HG02943 (cell line): Measurements from ENCODE around the gene ELMO1.

Experiments
- ATAC-seq: cut with Tn5 transposase; IDR thresholded peaks from one replicate; pipeline ENCODE4 v1.9.1; 2021; ENCODE audit warnings: mild to moderate bottlenecking, low read depth, moderate library complexity; ENCODE audit not compliant: unreplicated experiment

The ELMO1 gene

DNA sequence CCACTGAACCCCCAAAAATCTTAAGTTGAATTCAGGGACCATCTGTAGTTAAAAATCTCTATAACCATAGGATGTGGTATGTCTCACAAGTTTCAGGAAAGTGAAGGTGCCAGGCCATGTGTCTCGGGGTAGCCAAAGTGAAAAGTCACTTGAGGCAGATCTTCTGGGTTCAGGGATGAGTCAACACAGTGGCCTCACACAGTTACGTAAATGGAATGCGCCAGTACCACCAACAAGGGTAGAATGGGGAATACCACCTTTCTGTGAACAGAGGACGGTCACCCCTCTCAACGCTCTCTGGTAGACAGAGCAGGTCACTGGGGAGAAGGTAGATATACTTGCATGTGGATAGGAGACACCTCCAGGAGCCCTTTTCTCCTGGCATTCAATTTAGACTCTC is 71.4 kb downstream of the ELMO1 start:
- ATAC-seq: no peak

DNA sequence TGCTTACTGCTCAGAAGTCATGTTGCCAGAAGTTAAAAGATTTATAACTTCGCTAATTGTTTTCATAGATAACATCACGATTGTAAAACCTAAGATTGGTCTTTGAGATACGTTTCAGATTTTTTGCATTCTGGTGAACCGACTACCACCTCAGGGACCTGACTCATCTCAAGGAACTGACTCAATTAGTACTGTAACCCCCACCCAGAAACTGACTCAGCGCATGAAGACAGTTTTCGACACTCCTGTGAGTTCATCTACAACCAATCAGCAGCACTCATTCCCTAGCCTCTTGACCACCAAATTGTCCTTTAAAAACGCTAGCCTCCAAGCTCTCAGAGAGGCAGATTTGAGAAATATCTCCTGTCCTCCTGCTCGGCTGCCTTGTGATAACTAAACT is 72.3 kb downstream of the ELMO1 start:
- no peak for ATAC-seq

DNA sequence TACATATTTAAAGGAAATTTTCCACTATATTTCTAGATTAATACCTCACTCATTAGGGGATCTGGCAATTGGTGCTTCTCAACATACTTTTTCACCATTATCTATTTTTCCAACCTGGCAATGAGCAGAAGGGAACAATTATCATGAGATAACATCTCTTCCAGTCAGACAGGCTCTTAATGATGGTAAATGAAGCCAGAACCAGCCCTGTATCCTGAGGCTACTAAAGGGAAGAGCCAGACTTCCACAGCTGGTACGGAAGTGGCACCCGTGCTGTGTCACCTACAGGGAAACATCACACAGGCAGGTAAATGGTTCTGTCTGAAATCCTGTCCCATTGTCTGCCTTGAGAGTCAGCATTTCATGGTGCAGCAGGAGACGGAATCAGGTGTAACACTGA is 75.9 kb downstream of the ELMO1 start:
- ATAC-seq: no peak

DNA sequence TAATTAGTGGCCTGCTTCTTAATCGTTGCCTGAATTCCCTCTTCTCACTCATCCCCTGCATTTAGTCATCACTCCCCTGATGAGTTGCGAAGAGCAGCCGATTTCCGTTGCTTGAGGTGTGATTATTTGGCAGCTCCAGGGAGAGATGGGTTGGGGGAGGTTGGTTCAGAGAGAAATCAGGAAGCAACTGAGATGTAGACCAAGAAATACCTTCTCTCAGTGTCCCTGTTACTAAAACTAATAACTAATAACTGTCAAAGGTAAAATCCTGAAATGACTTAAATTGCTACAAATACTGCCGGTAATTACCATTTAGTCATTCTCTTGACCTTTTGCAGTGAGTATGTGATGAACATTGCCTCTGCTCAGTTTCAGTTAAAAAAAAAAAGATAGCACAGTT is 76.9 kb downstream of the ELMO1 start:
- ATAC-seq: no peak

DNA sequence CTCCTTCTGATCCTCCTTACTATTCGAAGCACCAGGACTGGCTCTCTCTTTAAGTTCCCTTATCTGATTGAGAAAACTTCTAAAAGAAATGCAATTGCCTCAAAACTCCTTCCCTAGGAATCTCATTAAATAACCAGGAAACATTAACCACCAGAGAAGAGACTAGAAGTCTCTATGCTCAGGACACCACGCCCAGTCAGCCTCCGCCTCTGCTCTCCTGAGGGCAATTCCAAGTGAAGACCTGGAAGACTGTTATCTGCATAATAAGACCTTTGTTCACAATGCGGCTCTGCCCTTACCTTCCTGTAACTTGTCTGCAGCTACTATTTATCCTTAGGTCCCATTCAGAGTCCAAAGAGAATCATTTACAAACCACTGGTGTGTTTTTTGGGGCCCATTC is 78.8 kb downstream of the ELMO1 start:
- no peak for ATAC-seq

DNA sequence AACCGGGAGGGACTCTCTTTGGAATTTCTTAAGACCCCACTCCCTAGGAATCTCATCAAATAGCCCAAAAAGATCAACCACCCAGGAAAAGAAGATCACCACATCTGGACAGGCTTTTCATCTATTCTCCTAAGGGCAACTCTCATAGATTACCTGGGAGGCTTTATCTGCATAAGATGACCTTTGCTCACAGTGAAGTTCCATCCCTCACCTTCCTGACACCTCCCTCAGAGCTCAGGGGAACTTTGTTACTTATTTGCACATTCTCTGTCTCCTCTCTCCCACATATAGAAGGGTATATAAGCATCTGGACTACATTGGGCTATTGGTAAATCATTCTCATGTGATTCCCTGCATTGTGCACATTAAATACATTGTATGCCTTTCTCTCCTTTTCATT is 80.1 kb downstream of the ELMO1 start:
- ATAC-seq: no peak

DNA sequence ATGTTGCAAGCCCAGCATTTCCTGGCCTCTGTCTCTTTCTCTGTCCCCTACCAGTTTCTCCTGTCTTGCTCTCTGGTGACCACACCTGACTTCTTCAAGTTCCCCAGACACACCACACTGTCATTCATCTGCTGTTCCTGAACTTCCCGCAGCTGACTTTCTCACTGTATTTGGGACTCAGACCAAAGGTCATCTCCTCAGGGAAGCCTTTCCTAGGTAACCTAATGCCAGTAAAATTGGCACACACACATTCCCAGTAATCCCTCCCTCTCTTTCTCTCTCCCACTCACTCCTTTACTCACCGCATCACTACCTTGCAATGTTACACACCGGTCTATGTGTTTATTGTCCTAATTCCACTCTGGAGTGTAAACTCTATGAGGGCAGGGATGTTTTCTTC is 81.7 kb downstream of the ELMO1 start:
- ATAC-seq: no peak

DNA sequence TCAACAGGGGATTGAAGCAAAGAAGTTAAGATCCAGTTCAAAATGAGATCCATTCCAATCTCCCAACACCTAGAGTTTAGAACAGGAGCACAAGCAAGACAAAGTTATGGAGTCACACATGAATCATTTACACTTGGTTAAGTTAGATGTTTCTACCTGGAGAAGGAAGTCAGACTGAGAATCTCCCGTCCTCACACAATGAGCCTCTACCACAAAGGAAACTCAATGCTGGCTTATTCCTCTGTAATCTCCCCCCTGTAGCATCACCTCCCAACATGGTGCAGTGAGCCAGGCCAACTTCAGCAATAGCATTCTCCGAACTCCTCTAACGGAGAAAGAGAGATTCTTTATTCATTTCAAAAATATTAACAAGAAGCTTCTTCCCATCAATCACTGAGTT is 82.2 kb downstream of the ELMO1 start:
- no peak for ATAC-seq

DNA sequence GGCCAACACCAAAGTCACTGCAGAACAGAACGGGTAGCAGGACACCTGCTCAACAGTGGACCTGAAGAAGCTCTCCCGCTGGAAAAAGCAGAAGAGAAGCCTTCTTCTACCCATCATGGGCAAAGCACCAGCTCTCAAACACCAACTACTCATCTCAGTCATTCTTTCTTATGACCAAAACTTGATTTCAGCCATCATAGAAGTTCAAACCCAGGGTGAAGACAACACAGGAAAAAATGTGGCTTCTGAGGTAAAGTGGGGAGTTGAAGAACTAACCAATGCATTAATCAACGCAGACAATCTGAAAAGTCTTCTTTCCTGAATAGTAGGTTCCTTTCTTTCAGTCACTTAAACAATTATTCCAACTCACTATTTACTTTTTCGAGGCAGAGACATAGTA is 83.3 kb downstream of the ELMO1 start:
- no peak for ATAC-seq

DNA sequence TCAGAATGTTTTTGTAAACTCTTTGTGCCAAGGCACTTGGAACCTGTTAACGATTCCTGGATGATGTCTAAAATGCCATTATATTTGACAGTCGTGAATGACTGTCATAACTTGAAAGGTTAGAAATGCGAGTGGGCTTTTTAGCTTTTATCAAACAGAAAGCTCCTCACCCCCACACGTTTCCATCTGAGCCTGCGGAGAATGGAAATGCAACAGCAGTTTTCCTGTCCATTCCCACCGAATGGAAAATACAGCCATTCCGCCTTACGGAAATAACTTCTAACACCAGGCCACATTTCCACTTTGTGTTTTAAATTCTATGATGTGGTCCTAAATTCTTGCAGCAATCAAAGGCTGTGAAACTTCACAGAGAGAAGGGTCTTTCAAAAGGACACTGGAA is 83.8 kb downstream of the ELMO1 start:
- ATAC-seq: no peak

DNA sequence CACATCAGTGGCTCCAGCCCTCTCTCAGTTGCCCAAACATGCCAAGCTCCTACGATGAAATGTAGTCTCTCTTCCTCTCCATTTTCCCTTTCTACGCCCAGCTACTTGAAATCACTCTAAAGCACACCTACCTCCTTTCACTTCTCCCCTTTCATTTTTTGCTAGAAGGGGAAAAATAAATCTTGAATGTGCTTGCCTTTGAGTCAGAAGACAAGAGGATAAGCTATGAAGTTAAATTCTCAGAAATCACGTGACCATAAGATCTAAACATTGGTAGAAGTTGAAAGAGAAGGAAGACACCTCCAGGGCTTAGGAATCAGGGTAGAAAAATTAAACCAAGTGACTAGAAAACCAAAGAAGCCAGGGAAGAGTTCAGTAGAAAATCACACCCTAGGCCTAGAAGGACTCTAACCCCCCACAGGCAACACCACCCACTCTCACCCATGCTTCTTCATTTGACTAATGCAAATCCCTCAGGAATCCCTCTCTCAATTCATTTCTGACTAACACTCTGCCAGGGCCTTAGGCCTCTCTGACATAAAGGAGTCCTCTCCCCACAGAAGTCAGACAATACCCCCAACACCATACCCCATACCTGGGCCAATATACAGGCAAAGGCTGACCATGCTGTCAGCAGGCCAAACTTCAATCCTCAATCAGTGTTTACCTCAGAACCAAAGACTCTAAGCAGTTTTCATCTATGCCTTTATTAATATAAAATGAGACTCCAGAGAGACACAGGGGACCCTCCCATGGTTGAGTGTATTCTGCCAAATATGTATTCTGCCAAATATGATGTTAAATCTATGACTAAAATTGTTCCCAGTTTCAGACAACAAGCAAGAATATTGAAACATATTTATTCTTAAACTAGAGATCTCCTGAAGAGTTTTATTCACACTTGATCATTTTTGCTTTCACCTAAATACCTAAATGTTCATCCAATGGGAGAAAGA is 84.8 kb downstream of the ELMO1 start:
- ATAC-seq: no peak

DNA sequence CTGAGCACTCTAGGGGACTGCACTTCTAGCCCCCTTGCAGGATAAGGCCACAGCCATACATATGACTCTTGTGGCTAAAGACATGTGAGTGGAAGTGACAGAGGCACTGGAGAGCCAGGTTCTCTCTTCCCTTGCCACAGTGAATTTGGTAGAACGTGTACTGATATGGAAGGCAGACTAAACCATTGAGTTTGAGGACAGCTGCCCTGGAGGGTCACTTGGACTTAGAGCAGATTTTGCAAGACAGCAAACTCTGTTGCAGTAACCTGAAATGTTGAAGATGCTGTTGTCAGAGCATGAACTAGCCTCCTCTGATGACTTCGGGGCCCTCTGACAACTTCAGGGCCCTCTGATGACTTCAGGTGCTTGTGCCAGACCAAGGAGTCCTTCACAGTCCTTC is 85.9 kb downstream of the ELMO1 start:
- ATAC-seq: no peak

DNA sequence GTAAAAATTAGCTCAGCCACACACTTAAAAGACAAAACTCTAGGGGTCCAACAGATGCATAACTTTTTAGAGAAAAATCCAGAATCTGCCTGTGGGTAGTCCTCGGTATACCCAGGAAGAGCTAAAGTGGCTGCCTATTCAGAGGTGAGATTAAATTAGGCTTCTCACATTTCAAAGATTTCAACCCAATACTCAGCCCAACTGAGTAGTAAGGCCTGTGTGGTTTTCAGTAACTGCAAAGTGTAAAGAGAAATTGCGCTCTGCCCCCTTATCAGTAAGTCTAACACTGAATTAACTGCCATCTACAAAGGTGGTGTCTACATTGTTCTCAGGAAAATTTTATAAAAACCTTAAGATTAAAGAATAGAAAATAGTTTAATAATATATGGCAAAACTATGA is 88.2 kb downstream of the ELMO1 start:
- ATAC-seq: no peak

DNA sequence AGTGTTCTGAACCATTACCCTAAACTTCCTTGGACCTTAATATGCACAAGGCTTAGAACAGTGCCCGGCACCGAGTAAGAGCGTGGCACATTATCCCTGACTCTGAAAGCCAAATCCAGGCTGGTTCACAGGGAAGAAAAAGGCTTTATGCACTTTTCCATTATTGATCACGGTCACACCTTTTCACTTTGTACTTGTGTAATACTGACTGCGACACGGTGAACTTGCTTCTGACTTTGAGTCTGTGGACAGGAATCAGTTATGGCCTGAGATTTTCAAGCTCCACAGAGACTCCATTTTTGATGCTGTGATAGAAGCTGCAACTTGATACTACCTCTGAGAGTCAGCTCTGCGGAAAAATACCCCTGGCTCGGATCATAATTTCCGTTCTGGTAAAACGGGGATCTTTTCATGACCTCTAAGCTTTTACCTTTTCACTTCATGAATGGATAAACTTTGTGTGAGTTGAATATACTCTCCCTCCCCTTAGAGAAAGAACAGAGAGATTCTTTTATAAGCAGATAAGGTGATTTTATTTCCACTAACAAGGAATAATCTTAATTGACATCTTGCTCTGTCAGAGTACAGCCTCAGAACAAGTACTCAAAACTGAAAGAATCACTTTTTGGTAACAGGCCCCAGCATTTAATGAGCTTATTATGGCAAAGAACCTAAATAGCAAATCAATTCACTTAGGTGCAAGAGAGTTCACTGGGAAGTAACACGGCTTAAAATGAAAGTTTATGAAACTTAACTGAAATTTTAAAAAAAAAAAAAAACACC is 88.8 kb downstream of the ELMO1 start:
- no peak for ATAC-seq

DNA sequence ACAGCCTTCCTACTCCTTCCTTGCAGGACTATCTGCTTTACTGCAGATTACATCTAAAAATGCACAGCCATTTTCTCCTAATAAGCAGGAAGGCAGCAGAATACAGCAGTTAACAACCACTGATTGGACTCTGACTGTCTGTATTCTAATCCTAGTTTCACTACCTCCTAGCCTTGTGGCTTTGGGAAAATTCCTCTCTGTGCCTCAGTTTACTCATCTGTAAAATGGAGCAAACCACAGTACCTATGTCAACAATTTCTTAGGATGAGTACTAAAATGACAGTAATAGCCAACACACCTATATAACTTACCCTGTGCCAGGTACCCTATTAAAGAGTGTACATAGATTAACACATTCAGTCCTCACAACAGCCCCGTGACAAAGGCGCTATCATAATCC is 89.5 kb downstream of the ELMO1 start:
- no peak for ATAC-seq

DNA sequence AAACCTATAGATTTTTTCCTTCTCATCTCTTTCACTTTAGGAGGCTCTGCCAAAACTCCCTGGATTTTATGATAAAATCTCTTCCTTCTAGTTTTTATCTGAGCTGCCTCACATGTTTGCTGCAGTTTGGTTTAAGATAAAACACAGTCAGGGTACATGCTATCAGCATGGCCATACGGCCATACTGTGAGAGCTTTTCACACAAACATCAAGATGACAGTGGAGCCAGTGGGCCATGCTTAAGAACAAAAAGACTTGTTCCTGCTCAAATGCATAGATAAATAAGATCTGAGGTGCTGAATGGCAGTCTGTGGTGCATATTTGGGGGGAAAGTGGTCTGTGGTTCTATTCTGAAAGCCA is 91.0 kb downstream of the ELMO1 start:
- no peak for ATAC-seq

DNA sequence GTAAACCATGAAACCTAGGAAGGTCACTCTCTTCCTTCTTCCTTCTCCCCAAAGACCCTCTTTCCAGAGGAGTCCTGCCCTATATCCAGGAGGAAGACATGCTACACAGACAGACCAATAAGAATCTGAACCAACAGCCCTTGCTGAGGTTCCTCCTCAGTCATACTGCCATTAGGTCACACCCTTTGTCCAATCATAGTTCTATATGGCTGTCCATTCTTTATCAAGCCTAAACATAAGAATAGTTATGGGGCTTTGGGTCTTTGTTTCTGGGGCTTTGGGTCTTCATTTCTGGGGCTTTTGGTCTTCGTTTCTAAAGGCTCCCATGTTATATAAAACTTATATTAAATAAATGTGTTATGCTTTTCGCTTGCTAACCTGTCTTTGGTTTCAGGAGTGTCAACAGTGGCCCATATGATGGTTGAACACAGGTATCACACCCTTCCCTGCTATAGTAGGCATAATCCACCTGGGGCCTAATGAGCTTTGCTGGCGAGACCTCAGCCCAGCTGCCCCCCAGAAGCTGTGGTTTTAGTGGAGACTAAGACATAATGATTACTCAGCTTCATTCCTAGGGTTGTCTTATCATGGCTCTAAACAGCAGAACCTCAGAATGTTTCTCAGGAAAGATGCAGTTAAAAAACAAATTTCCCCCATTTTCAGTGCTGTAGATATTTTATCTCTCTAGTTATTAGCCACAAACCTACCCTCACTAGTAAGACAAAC is 91.6 kb downstream of the ELMO1 start:
- no peak for ATAC-seq

DNA sequence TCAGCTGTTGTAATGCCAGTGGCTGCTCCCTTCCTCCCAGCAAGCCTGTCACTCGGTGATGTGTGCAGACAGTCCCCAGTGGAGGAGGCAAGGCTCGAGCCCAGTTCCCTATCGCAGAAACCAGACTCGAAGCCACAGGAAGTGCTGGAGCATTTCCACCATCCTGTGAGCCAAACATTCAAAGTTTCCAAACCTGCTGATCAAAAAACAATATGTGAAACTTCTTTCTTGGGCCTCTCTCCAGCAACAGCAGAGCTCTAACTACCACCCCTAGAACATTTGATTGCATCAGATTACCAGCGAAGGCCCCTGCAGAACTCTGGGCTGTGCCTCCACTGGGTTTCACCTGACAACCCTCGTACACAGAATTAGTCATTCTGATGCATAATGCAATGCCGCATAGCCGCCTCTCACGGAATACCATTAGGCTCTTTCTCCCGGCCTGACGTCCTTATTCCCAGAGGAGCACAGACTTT is 94.0 kb downstream of the ELMO1 start:
- no peak for ATAC-seq

DNA sequence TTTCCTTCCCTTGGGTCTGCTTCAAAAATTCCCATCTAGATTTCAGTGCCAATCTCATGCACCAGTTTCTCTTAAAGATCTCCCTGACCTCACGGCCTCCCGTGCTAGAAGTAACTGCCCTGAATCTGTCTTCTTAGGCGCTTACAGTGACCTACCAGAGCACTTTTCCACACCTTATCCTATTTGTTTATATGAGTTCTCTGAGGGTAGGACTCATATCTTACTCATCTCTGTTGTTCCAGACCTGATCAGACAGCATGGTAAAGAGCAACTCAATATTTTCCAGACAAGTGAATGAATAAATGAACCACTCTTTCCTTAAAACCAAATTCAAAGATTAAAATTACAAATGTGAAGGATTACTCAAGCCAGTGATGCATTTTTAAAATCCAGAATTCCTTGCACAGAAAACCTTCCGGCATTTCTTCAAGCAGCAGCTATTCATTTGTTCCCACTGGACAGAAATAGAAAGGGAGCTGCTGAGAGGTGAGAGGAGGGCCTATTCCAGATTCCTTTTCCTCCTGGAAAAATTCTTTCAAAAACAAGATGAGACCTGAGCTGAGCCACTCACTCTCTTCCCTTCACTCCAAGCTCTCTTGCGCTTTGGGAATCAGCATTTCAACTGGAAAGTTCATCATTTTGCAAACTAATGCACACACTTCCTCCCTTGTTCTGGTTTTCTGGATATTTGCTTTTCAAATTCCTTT is 94.6 kb downstream of the ELMO1 start:
- ATAC-seq: no peak
